Measurements from ENCODE around the gene AGPAT1.

DNA sequence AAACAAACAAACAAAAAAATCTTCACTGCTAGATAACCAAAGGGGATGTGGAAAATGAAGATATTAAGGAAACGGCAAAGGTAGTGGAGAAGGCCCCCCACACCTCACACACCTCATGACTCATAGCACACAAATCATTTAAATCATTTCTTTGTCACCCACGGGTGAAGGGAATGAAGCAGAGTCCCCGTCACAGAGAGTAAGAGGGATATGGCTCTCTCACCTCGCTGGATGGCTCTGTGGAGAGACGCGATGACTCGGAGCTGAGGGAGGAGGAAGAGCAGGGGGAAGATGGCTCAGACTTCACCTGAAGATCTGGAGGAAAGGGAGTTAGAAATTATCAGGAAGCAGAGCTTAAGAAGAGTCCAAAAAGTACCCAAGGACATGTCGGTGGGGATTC is 49.0 kb downstream of the AGPAT1 start:
- TF ChIP-seq, protein P1, sequence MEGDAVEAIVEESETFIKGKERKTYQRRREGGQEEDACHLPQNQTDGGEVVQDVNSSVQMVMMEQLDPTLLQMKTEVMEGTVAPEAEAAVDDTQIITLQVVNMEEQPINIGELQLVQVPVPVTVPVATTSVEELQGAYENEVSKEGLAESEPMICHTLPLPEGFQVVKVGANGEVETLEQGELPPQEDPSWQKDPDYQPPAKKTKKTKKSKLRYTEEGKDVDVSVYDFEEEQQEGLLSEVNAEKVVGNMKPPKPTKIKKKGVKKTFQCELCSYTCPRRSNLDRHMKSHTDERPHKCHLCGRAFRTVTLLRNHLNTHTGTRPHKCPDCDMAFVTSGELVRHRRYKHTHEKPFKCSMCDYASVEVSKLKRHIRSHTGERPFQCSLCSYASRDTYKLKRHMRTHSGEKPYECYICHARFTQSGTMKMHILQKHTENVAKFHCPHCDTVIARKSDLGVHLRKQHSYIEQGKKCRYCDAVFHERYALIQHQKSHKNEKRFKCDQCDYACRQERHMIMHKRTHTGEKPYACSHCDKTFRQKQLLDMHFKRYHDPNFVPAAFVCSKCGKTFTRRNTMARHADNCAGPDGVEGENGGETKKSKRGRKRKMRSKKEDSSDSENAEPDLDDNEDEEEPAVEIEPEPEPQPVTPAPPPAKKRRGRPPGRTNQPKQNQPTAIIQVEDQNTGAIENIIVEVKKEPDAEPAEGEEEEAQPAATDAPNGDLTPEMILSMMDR (IDR thresholded peaks at IDR 0.05 in 4 of 5, conservative IDR thresholded peaks at IDR 0.05 in 1 of 5) = no peak
- TF ChIP-seq POLR2A (IDR thresholded peaks at IDR 0.05) = no peak
